IMR-90 (cell line): ENCODE data around the gene ANKRD24.

Experiments used
- BHLHE40 ChIP-seq: fragments of 150-350 bp; IDR thresholded peaks from 2 replicates; pipeline ENCODE4 v1.6.1; 2016; ENCODE audit warnings: mild to moderate bottlenecking, low read depth, low read length
- CHD1 ChIP-seq: IDR thresholded peaks from 2 replicates; pipeline ENCODE4 v1.6.1; 2012; ENCODE audit warnings: low read depth, low read length, improper control_type of control experiment
- CTCF ChIP-seq: conservative IDR thresholded peaks from 2 replicates; pipeline ENCODE4 v1.5.1; 2012; ENCODE audit warnings: mild to moderate bottlenecking, low read depth, low read length, improper control_type of control experiment
- ELK1 ChIP-seq: fragments of 150-350 bp; IDR thresholded peaks from 2 replicates; pipeline ENCODE4 v1.6.1; 2016; ENCODE audit warnings: low read depth, mild to moderate bottlenecking, low read length, moderate library complexity, borderline replicate concordance
- FOS ChIP-seq: fragments of 150-350 bp; IDR thresholded peaks from 2 replicates; pipeline ENCODE4 v1.6.1; 2016; ENCODE audit warnings: low read depth, low read length
- MAFK ChIP-seq: IDR thresholded peaks from 2 replicates; pipeline ENCODE4 v1.6.1; 2012; ENCODE audit warnings: low read depth, low read length, improper control_type of control experiment
- MAZ ChIP-seq: IDR thresholded peaks from 2 replicates; pipeline ENCODE4 v1.6.1; 2012; ENCODE audit warnings: low read depth, mild to moderate bottlenecking, low read length, improper control_type of control experiment, moderate library complexity, borderline replicate concordance
- NFE2L2 ChIP-seq: fragments of 150-350 bp; IDR thresholded peaks from 2 replicates; pipeline ENCODE4 v1.6.1; 2016; ENCODE audit warnings: low read depth, mild to moderate bottlenecking, low read length
- POLR2A ChIP-seq: IDR thresholded peaks from 2 replicates; pipeline ENCODE4 v1.6.1; 2012; ENCODE audit warnings: mild to moderate bottlenecking, low read depth, low read length
- RAD21 ChIP-seq: IDR thresholded peaks from 2 replicates; pipeline ENCODE4 v1.6.1; 2012; ENCODE audit warnings: low read length, improper control_type of control experiment
- RCOR1 ChIP-seq: IDR thresholded peaks from 2 replicates; pipeline ENCODE4 v1.6.1; 2012; ENCODE audit warnings: mild to moderate bottlenecking, low read length, improper control_type of control experiment; ENCODE audit not compliant: insufficient replicate concordance
- RFX5 ChIP-seq: IDR thresholded peaks from 2 replicates; pipeline ENCODE4 v1.8.0; 2012; ENCODE audit warnings: low read depth, mild to moderate bottlenecking, low read length, moderate library complexity
- SMC3 ChIP-seq: fragments of 150-350 bp; IDR thresholded peaks from 2 replicates; pipeline ENCODE4 v1.6.1; 2016; ENCODE audit warnings: low read depth, mild to moderate bottlenecking, antibody characterized with exemption, low read length, moderate library complexity
- TF ChIP-seq, protein P1 (sequence below): fragments of 150-350 bp; IDR thresholded peaks from 2 replicates; pipeline ENCODE4 v1.6.1; 2017; ENCODE audit warnings: mild to moderate bottlenecking, antibody characterized with exemption, low read length, low read depth

DNA sequence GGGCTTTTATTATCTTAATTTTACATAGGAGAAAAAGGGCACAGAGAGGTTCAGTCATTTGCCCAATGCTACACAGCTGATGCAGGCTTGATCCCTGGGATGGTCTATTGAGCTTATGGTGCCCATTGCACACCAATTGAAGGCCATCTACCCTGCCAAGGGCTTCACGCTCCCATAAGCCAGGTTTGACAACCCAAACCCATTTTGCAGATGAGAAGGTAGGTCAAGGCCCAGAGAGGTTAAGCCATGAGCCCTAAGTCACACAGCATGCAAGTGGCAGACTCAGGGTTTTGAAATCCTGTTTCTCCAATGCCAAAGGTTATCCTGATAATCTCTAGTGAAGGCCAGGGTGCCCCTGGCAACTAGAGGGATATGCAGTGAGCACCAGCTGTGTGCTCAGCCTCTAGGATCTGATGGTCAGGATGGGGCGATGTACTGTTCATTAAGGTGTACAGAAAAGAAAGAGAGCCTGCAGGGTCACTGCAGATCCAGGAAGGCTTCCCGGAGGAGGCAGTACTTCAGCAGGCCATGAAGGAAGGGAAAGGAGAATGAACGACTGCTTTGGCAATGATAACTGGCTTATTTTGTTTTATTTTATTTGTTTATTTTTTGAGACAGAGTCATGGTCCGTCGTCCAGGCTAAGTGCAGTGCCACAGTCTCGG is 20.9 kb upstream of the ANKRD24 start:
- TF ChIP-seq POLR2A (no peak), CTCF (no peak), MAFK (no peak), SMC3 (no peak), ELK1 (no peak), RFX5 (no peak), CHD1 (no peak), FOS (no peak), MAZ (no peak), RCOR1 (no peak), BHLHE40 (no peak), RAD21 (no peak), NFE2L2 (no peak)
- TF ChIP-seq, protein P1, sequence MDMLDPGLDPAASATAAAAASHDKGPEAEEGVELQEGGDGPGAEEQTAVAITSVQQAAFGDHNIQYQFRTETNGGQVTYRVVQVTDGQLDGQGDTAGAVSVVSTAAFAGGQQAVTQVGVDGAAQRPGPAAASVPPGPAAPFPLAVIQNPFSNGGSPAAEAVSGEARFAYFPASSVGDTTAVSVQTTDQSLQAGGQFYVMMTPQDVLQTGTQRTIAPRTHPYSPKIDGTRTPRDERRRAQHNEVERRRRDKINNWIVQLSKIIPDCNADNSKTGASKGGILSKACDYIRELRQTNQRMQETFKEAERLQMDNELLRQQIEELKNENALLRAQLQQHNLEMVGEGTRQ: no peak
